OCI-LY3 (cell line): ENCODE measurements around the gene GUCA2A.

Experiments used
- EZH2phosphoT487 ChIP-seq: fragments of 200-600 bp; shearing (Covaris generic); IDR thresholded peaks from 2 replicates; pipeline ENCODE4 v1.6.1; 2018; ENCODE audit warnings: antibody characterized with exemption, mixed run types, low read depth
- TF ChIP-seq, protein P1 (sequence below): fragments of 200-600, 300-600 bp; sonication (generic); IDR thresholded peaks from 2 replicates; pipeline ENCODE4 v1.5.1; 2014; ENCODE audit warnings: antibody characterized with exemption, low read length, low read depth

DNA sequence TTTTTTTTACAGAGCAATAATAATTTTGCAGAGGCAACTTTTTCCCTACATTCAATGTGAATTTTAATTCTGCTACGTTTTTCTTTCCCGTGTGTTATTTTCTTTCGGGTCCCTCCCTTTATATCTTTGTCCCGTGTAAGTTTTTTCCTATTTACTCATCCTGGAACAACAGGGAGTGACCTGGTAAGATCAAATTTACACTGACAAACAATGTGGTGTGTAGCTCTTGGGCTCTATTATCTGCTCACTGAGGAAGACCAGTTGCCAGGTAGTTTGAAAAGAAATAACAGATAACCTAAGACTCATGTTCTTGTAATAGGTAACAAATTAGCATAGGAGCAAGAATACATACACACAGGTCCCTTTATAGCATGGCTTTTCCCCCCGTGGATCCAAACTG lies 33.7 kb upstream of the GUCA2A start:
- TF ChIP-seq, protein P1, sequence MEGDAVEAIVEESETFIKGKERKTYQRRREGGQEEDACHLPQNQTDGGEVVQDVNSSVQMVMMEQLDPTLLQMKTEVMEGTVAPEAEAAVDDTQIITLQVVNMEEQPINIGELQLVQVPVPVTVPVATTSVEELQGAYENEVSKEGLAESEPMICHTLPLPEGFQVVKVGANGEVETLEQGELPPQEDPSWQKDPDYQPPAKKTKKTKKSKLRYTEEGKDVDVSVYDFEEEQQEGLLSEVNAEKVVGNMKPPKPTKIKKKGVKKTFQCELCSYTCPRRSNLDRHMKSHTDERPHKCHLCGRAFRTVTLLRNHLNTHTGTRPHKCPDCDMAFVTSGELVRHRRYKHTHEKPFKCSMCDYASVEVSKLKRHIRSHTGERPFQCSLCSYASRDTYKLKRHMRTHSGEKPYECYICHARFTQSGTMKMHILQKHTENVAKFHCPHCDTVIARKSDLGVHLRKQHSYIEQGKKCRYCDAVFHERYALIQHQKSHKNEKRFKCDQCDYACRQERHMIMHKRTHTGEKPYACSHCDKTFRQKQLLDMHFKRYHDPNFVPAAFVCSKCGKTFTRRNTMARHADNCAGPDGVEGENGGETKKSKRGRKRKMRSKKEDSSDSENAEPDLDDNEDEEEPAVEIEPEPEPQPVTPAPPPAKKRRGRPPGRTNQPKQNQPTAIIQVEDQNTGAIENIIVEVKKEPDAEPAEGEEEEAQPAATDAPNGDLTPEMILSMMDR = no peak
- no peak for TF ChIP-seq EZH2phosphoT487
